Subcutaneous adipose tissue (tissue), 4 donors: Measurements from ENCODE around the gene SPOCK1. TPM values are rescaled to one million over a fixed set of nuclear protein-coding genes. Genes with fewer than 3 reads are reported as not detected.

ENCODE experiments used
- CTCF ChIP-seq: fragments of 450-650 bp; IDR thresholded peaks from one replicate; pipeline ENCODE4 v1.5.1; 2016; ENCODE audit warnings: low read depth, mild to moderate bottlenecking, control low read depth, antibody characterized with exemption, moderate library complexity
- total RNA-seq, 4 donors: library from RNA; depleted of rRNA; stranded (reverse); fragments of >200 nt; gene quantifications; one replicate each; pipeline ENCODE4 v1.1.0, GENCODE V29; 2016

Gene SPOCK1
- total RNA-seq, 4 donors from 2014 or later: 55.2 to 84.6 (median 70.1) TPM

GRCh38 chr5:137360607-137361006 is 138.5 kb downstream of the SPOCK1 start:
- no peak for TF ChIP-seq CTCF

GRCh38 chr5:137359941-137360340 is 139.2 kb downstream of the SPOCK1 start:
- TF ChIP-seq CTCF: no peak

GRCh38 chr5:137357436-137357835 is 141.7 kb downstream of the SPOCK1 start:
- no peak for TF ChIP-seq CTCF

- no peak for TF ChIP-seq CTCF
Observed at GRCh38 chr5:137356127-137356526, 143.0 kb downstream of the SPOCK1 start.

- no peak for TF ChIP-seq CTCF
Observed at GRCh38 chr5:137355708-137356107, 143.4 kb downstream of the SPOCK1 start.

- TF ChIP-seq CTCF: no peak
Observed at GRCh38 chr5:137352095-137352494, 147.0 kb downstream of the SPOCK1 start.

- no peak for TF ChIP-seq CTCF
Observed at GRCh38 chr5:137350791-137351190, 148.3 kb downstream of the SPOCK1 start.
